Left ventricle myocardium inferior (tissue), 1 donor: ENCODE results near the gene KPNA1. TPM values are rescaled to one million over a fixed set of nuclear protein-coding genes. Genes with fewer than 3 reads are reported as not detected.

Experiments used
- DNase-seq: peaks from one replicate; pipeline ENCODE4 v3.0.0-alpha.2; 2020
- H3K27ac ChIP-seq: fragments of 200-600 bp; replicated peaks from 2 replicates; pipeline ENCODE4 v1.8.0; 2021
- H3K27me3 ChIP-seq: fragments of 200-600 bp; 2 replicates; pipeline ENCODE4 v1.8.0; 2021; ENCODE audit warnings: low read depth
- H3K36me3 ChIP-seq: fragments of 200-600 bp; 2 replicates; pipeline ENCODE4 v1.8.0; 2021
- H3K4me1 ChIP-seq: fragments of 200-600 bp; 2 replicates; pipeline ENCODE4 v1.8.0; 2021
- H3K4me3 ChIP-seq: fragments of 200-600 bp; 2 replicates; pipeline ENCODE4 v1.8.0; 2021; ENCODE audit warnings: mild to moderate bottlenecking, moderate library complexity
- H3K9me3 ChIP-seq: fragments of 200-600 bp; replicated peaks from 2 replicates; pipeline ENCODE4 v1.8.0; 2021
- intact Hi-C: fragments of 100-400 bp; cut with micrococcal nuclease; formaldehyde crosslinking; loops from one replicate; pipeline ENCODE4 v1.11.0; 2022
- total RNA-seq: library from RNA; stranded (reverse); fragmentation: NEBNext Ultra II Directional; extraction: Animal tissue kit (Norgen Biotek cat#: 25700); gene quantifications from one replicate; pipeline ENCODE4 v1.2.1, GENCODE V29; 2021
- TF ChIP-seq, protein P1 (sequence below): fragments of 200-600 bp; IDR thresholded peaks from 2 replicates; pipeline ENCODE4 v1.8.0; 2021; ENCODE audit warnings: antibody characterized with exemption, mild to moderate bottlenecking, borderline replicate concordance
- donor health status: DM: no; HTN: yes; CAD: no; lungs with severe emphysema.

Gene KPNA1
- total RNA-seq, 1 donor from 2014 or later: 64.9 TPM

DNA sequence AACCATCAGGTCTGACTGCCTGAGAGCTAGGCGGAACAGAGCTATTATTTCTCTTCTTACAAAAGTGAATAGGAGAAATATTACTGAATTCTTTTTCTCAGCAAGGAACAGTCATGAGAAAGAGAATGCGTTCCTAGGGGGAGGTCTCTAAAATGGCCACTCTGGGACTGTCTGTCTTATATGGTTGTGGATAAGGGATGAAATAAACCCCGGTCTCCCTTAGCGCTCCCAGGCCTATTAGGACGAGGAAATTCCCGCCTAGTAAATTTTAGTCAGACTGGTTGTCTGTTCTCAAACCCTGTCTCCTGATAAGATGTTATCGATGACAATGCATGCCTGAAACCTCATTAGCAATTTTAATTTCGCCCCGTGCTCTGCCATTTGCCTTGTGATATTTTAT, 78.8 kb downstream of the KPNA1 start:
- Histone ChIP-seq H3K4me1 (no peaks in the 10 kb centered on the region), H3K27ac (no peak overlapping the region), H3K36me3 (peaks cover 90% of the 10 kb centered on the region), H3K9me3 (peaks cover 9% of the 10 kb centered on the region), H3K27me3 (no peaks in the 10 kb centered on the region), H3K4me3 (no peak overlapping the region)
- TF ChIP-seq, protein P1, sequence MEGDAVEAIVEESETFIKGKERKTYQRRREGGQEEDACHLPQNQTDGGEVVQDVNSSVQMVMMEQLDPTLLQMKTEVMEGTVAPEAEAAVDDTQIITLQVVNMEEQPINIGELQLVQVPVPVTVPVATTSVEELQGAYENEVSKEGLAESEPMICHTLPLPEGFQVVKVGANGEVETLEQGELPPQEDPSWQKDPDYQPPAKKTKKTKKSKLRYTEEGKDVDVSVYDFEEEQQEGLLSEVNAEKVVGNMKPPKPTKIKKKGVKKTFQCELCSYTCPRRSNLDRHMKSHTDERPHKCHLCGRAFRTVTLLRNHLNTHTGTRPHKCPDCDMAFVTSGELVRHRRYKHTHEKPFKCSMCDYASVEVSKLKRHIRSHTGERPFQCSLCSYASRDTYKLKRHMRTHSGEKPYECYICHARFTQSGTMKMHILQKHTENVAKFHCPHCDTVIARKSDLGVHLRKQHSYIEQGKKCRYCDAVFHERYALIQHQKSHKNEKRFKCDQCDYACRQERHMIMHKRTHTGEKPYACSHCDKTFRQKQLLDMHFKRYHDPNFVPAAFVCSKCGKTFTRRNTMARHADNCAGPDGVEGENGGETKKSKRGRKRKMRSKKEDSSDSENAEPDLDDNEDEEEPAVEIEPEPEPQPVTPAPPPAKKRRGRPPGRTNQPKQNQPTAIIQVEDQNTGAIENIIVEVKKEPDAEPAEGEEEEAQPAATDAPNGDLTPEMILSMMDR: no peak
- intact Hi-C loops: no loop called here
- no peak for DNase-seq

DNA sequence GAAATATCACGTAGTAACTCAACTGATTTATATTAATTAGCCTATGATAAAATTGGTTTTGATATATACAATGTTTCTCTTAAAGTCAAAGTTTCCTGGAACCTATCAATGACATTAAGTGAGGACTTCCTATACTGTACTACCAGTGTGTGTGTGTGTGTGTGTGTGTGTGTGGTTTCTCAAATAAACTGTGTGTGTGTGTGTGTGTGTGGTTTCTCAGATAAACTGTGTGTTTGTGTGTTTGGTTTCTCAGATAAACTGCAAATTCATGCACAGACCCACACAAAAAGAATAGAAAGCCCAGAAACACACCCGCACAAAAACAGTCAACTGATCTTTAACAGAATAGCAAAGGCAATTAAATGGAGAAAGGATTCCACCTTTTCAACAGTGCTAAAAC, 84.4 kb downstream of the KPNA1 start:
- H3K27ac ChIP-seq: no peak overlapping the region
- H3K4me3 ChIP-seq: no peak overlapping the region
- TF ChIP-seq, protein P1: no peak
- H3K36me3 ChIP-seq: peaks cover 76% of the 10 kb centered on the region
- no peak for DNase-seq
- H3K9me3 ChIP-seq: peaks cover 8% of the 10 kb centered on the region
- no peaks in the 10 kb centered on the region for H3K4me1 ChIP-seq
- H3K27me3 ChIP-seq: no peaks in the 10 kb centered on the region
- intact Hi-C loops: no loop called here

DNA sequence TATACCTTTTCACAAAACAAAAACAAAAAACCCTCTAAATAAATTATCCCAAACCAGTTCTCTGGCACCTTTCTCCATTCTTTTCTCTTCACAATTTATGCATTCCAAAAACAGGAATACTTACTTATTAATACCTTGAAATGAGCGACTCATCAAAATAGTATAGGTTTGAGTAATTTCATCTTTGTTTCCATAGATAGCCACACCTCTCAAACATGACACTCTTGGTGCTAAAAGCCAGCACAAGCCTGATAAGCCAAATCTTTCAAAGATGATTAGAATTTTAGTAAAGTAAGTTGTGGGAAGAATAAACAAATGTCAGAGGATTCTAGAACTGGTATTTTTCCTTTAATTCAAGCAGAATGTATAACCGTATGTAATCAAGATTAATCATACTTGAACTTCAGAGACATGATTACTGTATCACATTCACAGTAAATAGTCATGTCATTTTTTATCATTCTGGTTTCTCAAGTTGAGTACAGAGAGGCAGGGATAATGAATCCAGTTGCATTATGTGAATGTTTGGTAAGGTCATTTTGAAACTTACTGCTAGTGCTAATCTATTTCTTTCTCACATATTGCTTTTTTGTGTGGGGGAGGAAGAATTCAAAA, 86.8 kb downstream of the KPNA1 start:
- intact Hi-C loops: no loop called here
- DNase-seq: no peak
- no peak overlapping the region for H3K4me3 ChIP-seq
- no peak overlapping the region for H3K27ac ChIP-seq
- TF ChIP-seq, protein P1: no peak
- H3K36me3 ChIP-seq: peaks cover 72% of the 10 kb centered on the region
- no peaks in the 10 kb centered on the region for H3K4me1 ChIP-seq
- H3K27me3 ChIP-seq: no peaks in the 10 kb centered on the region
- H3K9me3 ChIP-seq: peaks cover 8% of the 10 kb centered on the region

DNA sequence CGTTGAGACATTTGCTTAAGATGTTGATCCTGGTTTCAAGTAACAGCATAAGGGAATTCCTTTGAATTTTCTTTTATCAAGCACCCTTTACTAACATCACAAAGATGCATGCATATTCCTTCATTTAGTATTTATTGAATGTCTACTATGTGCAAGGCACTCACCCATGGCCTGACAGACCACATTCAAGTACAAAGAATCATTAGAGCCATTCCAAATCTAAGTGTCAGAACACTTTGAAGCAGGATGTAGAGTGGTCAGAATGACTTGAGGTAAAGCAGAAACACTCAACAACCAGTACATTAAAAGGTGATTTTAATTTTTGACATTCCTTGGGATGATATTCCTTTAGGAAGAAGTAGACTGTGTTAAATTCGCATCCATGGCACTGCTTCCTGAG, 92.9 kb downstream of the KPNA1 start:
- peaks cover 42% of the 10 kb centered on the region for H3K36me3 ChIP-seq
- no peaks in the 10 kb centered on the region for H3K9me3 ChIP-seq
- H3K27me3 ChIP-seq: no peaks in the 10 kb centered on the region
- H3K27ac ChIP-seq: no peak overlapping the region
- TF ChIP-seq, protein P1: no peak
- DNase-seq: no peak
- peaks cover 13% of the 10 kb centered on the region for H3K4me1 ChIP-seq
- no peak overlapping the region for H3K4me3 ChIP-seq
- intact Hi-C loops: no loop called here

DNA sequence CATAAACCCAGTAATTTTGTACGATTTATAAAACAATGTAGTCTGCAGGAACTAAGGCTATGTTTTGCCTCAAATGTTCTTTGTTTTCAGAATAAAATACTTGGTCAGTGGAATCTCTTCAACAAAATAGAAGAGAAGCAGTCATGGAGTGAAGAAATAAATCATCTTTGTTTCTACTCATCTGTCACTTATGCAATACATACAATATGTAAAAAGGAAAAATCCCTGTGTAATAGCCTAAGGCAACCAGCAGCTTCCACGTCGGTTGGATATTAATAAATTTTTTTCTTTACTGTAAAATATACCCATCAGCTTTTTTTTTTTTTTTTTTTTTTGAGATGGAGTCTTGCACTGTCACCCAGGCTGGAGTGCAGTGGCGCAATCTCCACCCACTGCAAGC, 93.6 kb downstream of the KPNA1 start:
- H3K4me1 ChIP-seq: peaks cover 20% of the 10 kb centered on the region
- no peak for DNase-seq
- no peaks in the 10 kb centered on the region for H3K9me3 ChIP-seq
- TF ChIP-seq, protein P1: no peak
- peaks cover 34% of the 10 kb centered on the region for H3K36me3 ChIP-seq
- H3K4me3 ChIP-seq: no peak overlapping the region
- H3K27me3 ChIP-seq: no peaks in the 10 kb centered on the region
- no peak overlapping the region for H3K27ac ChIP-seq
- intact Hi-C loops: no loop called here
